ENCODE data around the gene CHST1.

CHST1 gene

DNA sequence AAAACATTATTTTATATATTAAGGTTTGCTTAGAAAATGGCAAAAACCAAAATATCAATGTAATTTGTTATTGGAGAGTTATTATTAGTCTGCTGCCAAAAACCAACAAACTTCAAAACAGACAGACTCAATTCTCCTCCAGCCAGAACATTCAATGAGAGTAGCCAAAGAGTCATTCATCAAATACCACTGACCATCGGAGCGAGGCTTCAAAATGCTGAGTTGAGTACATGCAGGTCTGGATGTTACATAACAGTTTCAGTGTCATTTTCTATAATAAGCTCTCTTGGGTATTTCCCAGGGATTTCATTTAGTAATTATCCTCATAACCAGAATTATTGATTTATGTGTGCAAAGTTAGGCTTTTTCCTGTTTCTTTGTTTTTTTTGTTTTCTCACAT, 42.6 kb downstream of the CHST1 start:
- H3K36me3 ChIP-seq (ENCODE audit: control insufficient read depth, insufficient read depth, low read length, severe bottlenecking): no peaks in the 10 kb centered on the region

DNA sequence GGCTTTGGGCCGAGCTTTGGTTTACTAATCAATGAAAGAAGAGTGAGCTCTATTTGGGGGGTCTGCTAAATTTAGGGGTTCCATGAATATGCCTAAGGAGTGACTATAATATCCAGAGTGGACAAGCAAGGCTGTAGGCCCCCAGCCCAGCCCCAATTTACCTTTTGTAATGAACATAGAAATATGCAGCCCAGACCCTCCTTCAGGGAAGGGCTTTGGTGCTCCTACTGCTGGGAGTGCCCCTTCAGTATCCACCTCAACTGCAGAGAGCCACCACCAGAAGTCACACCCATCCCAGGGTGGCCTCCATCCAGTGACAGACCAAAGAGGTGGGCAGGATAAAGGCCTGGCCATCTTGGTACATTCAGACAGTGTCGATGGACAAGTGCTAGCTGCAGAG, 43.1 kb downstream of the CHST1 start:
- H3K9me3 ChIP-seq (ENCODE audit: control insufficient read depth, low read length): peaks cover 17% of the 10 kb centered on the region
- no peak overlapping the region for H3K9ac ChIP-seq (ENCODE audit: low read length)
- no peaks in the 10 kb centered on the region for H3K4me1 ChIP-seq (ENCODE audit: control insufficient read depth, insufficient read depth, low read length)
- no peaks in the 10 kb centered on the region for H3K36me3 ChIP-seq (ENCODE audit: control insufficient read depth, insufficient read depth, low read length, severe bottlenecking)
- peaks cover 62% of the 10 kb centered on the region for H3K27me3 ChIP-seq (replicated peaks; ENCODE audit: control insufficient read depth, insufficient read depth, low read length)
- no peak for DNase-seq (ENCODE audit: low read depth)
- H3K4me3 ChIP-seq (ENCODE audit: low read length): no peak overlapping the region

More for the DNA sequence above, 42.6 kb downstream of the CHST1 start:
- H3K9ac ChIP-seq (ENCODE audit: low read length): no peak overlapping the region
- no peak overlapping the region for H3K4me3 ChIP-seq (ENCODE audit: low read length)
- no peak for DNase-seq (ENCODE audit: low read depth)
- peaks cover 60% of the 10 kb centered on the region for H3K27me3 ChIP-seq (replicated peaks; ENCODE audit: control insufficient read depth, insufficient read depth, low read length)
- H3K9me3 ChIP-seq (ENCODE audit: control insufficient read depth, low read length): peaks cover 17% of the 10 kb centered on the region
- H3K4me1 ChIP-seq (ENCODE audit: control insufficient read depth, insufficient read depth, low read length): no peaks in the 10 kb centered on the region

DNA sequence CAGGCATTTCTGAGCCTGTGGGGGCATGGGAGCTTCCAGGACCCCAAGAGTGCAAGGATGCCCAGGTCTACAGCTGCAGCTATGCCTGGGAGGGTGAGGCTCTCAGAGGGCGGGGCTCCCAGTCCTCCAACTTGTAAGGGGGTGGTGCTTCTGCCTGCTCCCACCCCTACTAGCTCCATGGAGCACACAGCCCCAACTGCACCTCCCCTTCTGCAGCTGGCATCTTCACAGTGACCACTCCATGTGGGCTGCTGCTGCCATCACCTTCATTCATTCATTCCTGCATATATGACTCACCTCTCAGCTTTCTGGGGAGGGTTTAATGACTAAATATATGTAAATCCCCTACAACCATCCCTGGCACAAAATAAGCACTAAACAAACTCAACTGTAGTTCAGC, 43.8 kb downstream of the CHST1 start:
- peaks cover 17% of the 10 kb centered on the region for H3K9me3 ChIP-seq (ENCODE audit: control insufficient read depth, low read length)
- DNase-seq (ENCODE audit: low read depth): no peak
- H3K36me3 ChIP-seq (ENCODE audit: control insufficient read depth, insufficient read depth, low read length, severe bottlenecking): no peaks in the 10 kb centered on the region
- H3K9ac ChIP-seq (ENCODE audit: low read length): no peak overlapping the region
- H3K27me3 ChIP-seq (replicated peaks; ENCODE audit: control insufficient read depth, insufficient read depth, low read length): peaks cover 58% of the 10 kb centered on the region
- H3K4me3 ChIP-seq (ENCODE audit: low read length): no peak overlapping the region
- H3K4me1 ChIP-seq (ENCODE audit: control insufficient read depth, insufficient read depth, low read length): no peaks in the 10 kb centered on the region

DNA sequence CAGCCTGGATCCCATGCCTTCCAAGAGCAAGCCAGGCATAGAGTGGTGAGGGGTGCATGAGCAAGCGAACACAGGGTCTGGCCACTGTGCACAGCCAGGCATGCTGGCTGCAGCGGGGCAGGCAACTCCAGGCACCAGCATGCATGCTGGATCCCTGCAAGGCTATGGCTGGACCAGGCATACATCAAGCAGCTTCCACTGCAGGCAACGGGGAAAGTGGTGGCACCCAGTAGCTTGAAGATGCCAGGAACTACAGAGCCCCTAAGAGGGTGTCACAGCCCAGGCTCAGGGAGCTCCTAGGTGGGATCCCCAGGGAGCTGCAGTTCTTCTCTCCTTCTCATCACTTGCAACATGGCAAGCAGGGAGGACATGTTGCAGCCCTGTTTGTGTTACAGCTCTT, 45.2 kb downstream of the CHST1 start:
- no peak overlapping the region for H3K9ac ChIP-seq (ENCODE audit: low read length)
- H3K9me3 ChIP-seq (ENCODE audit: control insufficient read depth, low read length): peaks cover 17% of the 10 kb centered on the region
- H3K4me3 ChIP-seq (ENCODE audit: low read length): no peak overlapping the region
- H3K36me3 ChIP-seq (ENCODE audit: control insufficient read depth, insufficient read depth, low read length, severe bottlenecking): no peaks in the 10 kb centered on the region
- no peaks in the 10 kb centered on the region for H3K4me1 ChIP-seq (ENCODE audit: control insufficient read depth, insufficient read depth, low read length)
- DNase-seq (ENCODE audit: low read depth): no peak
- H3K27me3 ChIP-seq (replicated peaks; ENCODE audit: control insufficient read depth, insufficient read depth, low read length): peaks cover 55% of the 10 kb centered on the region

DNA sequence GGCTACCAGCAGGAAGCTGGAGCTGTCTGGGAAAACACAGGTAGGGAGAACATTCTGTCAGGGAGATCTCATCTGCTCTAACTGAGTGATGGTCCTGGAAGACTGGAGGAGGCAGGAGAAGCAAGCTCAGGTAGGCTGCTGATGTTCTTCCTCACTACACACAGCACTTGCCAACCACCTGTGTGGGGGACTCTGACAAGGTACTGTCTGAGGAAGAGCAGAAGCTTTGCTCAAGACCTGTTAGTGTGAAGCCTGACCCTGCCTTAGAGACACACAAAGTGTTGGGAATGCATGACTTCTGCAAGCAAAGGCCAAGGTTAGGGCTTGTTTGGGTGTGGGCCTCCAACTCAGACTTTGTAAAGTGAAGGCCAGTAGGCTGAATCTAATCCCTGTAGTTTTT, 46.5 kb downstream of the CHST1 start:
- Histone ChIP-seq H3K9me3 (ENCODE audit: control insufficient read depth, low read length) (peaks cover 17% of the 10 kb centered on the region), H3K27me3 (replicated peaks; ENCODE audit: control insufficient read depth, insufficient read depth, low read length) (peaks cover 60% of the 10 kb centered on the region), H3K9ac (ENCODE audit: low read length) (no peak overlapping the region), H3K4me3 (ENCODE audit: low read length) (no peak overlapping the region), H3K36me3 (ENCODE audit: control insufficient read depth, insufficient read depth, low read length, severe bottlenecking) (no peaks in the 10 kb centered on the region), H3K4me1 (ENCODE audit: control insufficient read depth, insufficient read depth, low read length) (no peaks in the 10 kb centered on the region)
- no peak for DNase-seq (ENCODE audit: low read depth)

DNA sequence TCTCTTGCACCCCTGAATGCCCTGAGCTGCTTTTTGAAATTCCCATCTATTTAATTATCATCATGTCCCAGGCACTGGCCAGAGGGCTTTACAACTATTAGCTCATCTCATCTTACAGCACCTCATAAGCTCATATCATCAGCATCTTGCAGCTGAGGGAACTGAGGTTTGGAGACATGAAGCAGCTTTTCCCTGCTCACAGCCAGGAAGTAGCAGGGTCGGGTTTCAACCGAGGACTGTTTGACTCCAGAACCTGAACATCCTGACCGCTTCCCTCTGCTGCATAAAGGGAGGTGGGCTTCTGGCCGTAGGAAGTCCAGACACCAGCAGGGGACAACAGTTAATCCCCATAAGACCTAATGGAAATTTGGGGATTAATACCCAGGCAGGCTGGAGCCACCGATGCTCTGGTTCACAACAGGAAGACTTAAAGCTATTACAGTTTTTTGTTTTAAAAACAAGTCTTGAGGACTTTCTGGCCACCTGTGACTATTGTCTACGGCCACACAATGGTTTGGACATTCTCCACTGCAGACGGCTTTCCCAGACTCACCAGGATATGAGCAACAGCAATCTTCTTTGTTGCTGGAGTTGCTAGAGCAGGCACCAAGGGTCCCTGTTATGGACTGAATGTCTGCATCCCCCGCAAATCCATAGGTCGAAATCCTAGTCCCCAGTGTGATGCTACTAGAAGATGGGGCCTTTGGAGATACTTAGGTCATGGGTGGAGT, 47.4 kb downstream of the CHST1 start:
- no peak for DNase-seq (ENCODE audit: low read depth)
- peaks cover 67% of the 10 kb centered on the region for H3K27me3 ChIP-seq (replicated peaks; ENCODE audit: control insufficient read depth, insufficient read depth, low read length)
- H3K36me3 ChIP-seq (ENCODE audit: control insufficient read depth, insufficient read depth, low read length, severe bottlenecking): no peaks in the 10 kb centered on the region
- H3K4me3 ChIP-seq (ENCODE audit: low read length): no peak overlapping the region
- H3K9me3 ChIP-seq (ENCODE audit: control insufficient read depth, low read length): peaks cover 17% of the 10 kb centered on the region
- H3K4me1 ChIP-seq (ENCODE audit: control insufficient read depth, insufficient read depth, low read length): no peaks in the 10 kb centered on the region
- no peak overlapping the region for H3K9ac ChIP-seq (ENCODE audit: low read length)

DNA sequence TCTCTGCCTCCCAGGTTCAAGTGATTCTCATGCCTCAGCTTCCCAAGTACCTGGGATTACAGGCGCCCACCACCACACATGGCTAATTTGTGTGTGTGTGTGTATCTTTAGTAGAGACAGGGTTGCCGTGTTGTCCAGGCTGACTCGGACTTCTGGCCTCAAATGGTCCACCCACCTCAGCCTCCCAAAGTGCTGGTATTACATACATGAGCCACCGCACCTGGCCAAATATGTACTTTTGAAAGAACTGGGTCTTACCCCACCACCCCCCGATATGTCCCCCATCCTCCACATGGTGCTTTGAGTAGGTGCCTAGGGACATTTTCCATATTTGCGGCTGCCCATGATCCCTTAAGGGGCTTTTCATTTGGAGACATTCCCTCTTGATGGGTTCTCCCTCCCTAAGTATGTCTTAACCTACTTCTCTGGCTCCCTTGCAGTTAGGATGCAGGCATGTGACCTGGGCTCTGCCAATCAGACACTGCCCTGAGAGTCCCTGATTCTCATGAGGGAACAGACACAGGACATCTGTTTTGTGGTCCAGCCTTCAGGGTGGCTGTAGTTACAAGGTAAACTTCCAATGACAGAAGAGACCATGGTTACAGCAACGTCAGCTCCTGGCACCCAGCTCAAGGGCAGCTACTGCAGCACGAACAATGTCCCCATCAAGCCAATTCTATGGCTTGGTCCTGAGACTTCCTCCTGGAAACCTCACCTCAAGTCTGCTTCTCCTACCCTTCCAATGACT, 48.4 kb downstream of the CHST1 start:
- H3K4me3 ChIP-seq (ENCODE audit: low read length): no peak overlapping the region
- peaks cover 65% of the 10 kb centered on the region for H3K27me3 ChIP-seq (replicated peaks; ENCODE audit: control insufficient read depth, insufficient read depth, low read length)
- no peaks in the 10 kb centered on the region for H3K36me3 ChIP-seq (ENCODE audit: control insufficient read depth, insufficient read depth, low read length, severe bottlenecking)
- no peak overlapping the region for H3K9ac ChIP-seq (ENCODE audit: low read length)
- no peak for DNase-seq (ENCODE audit: low read depth)
- H3K9me3 ChIP-seq (ENCODE audit: control insufficient read depth, low read length): peaks cover 17% of the 10 kb centered on the region
- no peaks in the 10 kb centered on the region for H3K4me1 ChIP-seq (ENCODE audit: control insufficient read depth, insufficient read depth, low read length)

DNA sequence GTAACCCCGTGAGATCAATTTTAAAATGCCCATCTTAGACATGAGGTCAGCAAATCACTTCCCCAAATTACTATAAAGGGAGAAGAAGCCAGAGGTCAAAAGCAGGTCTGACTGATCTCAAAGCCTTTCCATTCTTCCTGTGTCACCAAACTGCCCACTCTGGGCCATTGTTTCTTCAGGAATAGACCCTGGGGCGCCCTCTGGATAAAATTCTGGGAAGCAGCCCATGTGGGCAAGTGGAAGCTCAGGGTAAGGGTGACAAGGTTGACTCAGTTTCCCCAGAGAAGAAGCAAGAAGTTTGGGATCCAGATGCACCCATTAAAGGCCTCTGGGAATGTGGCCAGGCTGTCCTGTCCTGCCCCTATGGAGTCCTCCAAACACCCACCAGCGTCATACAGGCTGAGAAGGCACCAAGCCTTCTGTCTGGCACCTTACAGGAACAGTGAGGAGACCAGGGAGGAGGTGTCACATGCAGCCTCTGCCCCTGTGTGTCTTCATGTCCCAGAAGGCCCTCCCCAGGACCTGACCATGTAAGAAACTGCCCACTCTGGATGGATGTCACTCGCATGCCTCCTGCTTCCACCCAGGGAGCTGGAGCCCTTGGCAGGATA, 50.1 kb downstream of the CHST1 start:
- no peak overlapping the region for H3K9ac ChIP-seq (ENCODE audit: low read length)
- H3K4me3 ChIP-seq (ENCODE audit: low read length): no peak overlapping the region
- DNase-seq (ENCODE audit: low read depth): no peak
- H3K4me1 ChIP-seq (ENCODE audit: control insufficient read depth, insufficient read depth, low read length): no peaks in the 10 kb centered on the region
- H3K36me3 ChIP-seq (ENCODE audit: control insufficient read depth, insufficient read depth, low read length, severe bottlenecking): no peaks in the 10 kb centered on the region
- peaks cover 3% of the 10 kb centered on the region for H3K9me3 ChIP-seq (ENCODE audit: control insufficient read depth, low read length)
- peaks cover 75% of the 10 kb centered on the region for H3K27me3 ChIP-seq (replicated peaks; ENCODE audit: control insufficient read depth, insufficient read depth, low read length)

DNA sequence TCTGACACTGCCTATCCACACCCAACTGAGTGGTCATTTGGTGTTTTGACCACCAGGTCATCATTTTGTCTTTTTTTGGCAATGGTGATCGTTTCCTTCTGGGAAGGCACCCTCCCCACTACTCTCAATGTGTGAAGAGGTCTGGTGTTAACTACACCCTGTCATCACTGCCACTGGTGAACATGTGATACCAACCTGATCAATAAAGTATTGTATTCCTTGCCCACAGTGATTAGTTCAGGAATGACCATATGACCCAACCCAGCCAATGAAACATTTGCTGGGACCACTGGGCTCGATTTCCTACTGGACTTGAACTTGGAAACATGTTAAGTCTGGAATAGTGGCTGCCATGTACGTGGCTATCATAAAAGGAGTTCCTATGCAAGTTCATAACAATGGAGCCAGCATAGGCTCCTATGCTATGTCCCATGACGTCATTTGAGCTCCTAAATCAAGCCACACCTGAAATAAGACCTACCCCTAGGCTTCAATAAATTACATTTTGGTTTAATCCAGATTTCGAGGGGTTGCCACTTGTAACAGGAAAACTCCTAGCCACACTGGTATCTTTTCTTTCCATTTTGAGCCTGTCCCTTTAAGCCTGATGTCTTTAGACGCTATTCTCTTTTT, 51.1 kb downstream of the CHST1 start:
- H3K27me3 ChIP-seq (replicated peaks; ENCODE audit: control insufficient read depth, insufficient read depth, low read length): peaks cover 72% of the 10 kb centered on the region
- no peaks in the 10 kb centered on the region for H3K9me3 ChIP-seq (ENCODE audit: control insufficient read depth, low read length)
- H3K4me1 ChIP-seq (ENCODE audit: control insufficient read depth, insufficient read depth, low read length): no peaks in the 10 kb centered on the region
- H3K36me3 ChIP-seq (ENCODE audit: control insufficient read depth, insufficient read depth, low read length, severe bottlenecking): no peaks in the 10 kb centered on the region
- no peak overlapping the region for H3K4me3 ChIP-seq (ENCODE audit: low read length)
- no peak overlapping the region for H3K9ac ChIP-seq (ENCODE audit: low read length)
- no peak for DNase-seq (ENCODE audit: low read depth)

DNA sequence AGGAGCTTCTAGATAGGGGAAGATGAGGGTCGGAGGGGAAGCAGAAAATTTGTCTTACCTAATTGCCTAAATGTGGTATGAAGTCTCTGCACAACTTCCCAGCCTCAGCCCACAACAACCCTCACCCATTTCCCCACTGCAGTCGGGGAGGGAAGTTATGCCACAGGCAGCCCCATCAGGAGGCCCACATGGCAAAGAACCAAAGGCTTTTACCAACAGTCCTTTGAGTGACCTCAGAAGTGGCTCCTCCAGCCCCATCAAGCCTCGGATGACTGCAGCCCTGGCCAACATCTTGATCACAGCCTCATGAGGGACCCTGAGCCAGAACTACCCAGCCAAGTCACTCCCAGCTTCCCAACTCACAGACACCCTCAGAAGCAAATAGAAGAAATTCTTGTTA, 54.8 kb downstream of the CHST1 start:
- DNase-seq (ENCODE audit: low read depth): no peak
- no peaks in the 10 kb centered on the region for H3K9me3 ChIP-seq (ENCODE audit: control insufficient read depth, low read length)
- peaks cover 77% of the 10 kb centered on the region for H3K27me3 ChIP-seq (replicated peaks; ENCODE audit: control insufficient read depth, insufficient read depth, low read length)

DNA sequence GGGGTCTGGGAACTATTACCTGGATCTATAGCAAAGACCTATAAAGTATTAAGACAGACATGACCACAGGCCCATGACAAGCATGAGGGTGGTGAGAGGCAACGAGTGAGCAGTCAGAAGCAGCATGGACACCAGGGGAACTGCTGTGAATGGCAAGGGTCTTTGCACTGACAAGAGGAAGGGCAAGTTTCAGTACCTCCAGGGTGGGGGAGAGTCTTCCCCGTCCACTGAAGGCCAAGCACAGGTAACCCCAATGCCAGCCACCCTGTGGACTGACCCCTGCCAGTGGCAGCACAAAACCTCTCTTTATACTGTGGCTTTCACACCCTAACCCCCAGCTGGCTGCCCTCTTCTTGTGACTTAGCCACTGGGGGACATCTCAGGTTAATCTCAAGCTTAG, 55.5 kb downstream of the CHST1 start:
- H3K4me3 ChIP-seq (ENCODE audit: low read length): no peak overlapping the region
- H3K9me3 ChIP-seq (ENCODE audit: control insufficient read depth, low read length): no peaks in the 10 kb centered on the region
- no peak for DNase-seq (ENCODE audit: low read depth)
- H3K27me3 ChIP-seq (replicated peaks; ENCODE audit: control insufficient read depth, insufficient read depth, low read length): peaks cover 78% of the 10 kb centered on the region
- no peaks in the 10 kb centered on the region for H3K4me1 ChIP-seq (ENCODE audit: control insufficient read depth, insufficient read depth, low read length)
- no peaks in the 10 kb centered on the region for H3K36me3 ChIP-seq (ENCODE audit: control insufficient read depth, insufficient read depth, low read length, severe bottlenecking)
- no peak overlapping the region for H3K9ac ChIP-seq (ENCODE audit: low read length)

More for the DNA sequence above, 54.8 kb downstream of the CHST1 start:
- Histone ChIP-seq H3K4me1 (ENCODE audit: control insufficient read depth, insufficient read depth, low read length) (no peaks in the 10 kb centered on the region), H3K36me3 (ENCODE audit: control insufficient read depth, insufficient read depth, low read length, severe bottlenecking) (no peaks in the 10 kb centered on the region), H3K9ac (ENCODE audit: low read length) (no peak overlapping the region), H3K4me3 (ENCODE audit: low read length) (no peak overlapping the region)

Measured in adipocyte (in vitro differentiated cells).